HG02973 (cell line): ENCODE results near the gene TFAP2D.

Experiments used
- ATAC-seq: cut with Tn5 transposase; IDR thresholded peaks from one replicate; pipeline ENCODE4 v1.9.1; 2021; ENCODE audit warnings: moderate library complexity; ENCODE audit not compliant: unreplicated experiment

Gene TFAP2D

DNA sequence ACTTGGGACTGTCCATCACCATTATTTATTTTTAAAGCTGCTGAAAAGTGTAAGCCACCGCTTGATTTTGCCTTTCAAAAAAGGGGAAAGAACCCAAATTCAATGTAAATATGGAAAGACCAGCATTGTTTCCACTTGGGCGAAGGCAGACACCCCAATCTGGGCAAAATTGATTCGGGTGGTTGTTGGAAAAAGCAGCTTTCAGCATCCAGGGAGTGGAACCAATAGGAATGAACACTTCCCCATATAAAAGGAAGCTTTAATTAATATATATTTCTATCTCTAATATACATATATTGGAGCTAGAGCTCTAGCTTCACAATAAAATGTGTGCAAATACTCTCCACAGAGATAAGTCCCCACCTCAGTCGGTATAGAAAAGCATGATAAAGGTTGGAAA, at the start of gene TFAP2D:
Gene TFAP2D, plus strand, starts transcription at position 301 of the 400 bp plus-strand sequence. CDS start 530 bp downstream, outside the sequence.
- no peak for ATAC-seq

- ATAC-seq, result no peak
Measured at GRCh38 chr6:50663806-50664205, 49.5 kb upstream of the TFAP2D start.

GRCh38 chr6:50666089-50666488, 47.2 kb upstream of the TFAP2D start:
- ATAC-seq, result no peak

- peak; percentile 61 for ATAC-seq
Measured at GRCh38 chr6:50681213-50681824, 32.0 kb upstream of the TFAP2D start.

- no peak for ATAC-seq
Measured at GRCh38 chr6:50689210-50689609, 24.1 kb upstream of the TFAP2D start.

GRCh38 chr6:50691814-50692495, 21.4 kb upstream of the TFAP2D start:
- no peak for ATAC-seq

DNA sequence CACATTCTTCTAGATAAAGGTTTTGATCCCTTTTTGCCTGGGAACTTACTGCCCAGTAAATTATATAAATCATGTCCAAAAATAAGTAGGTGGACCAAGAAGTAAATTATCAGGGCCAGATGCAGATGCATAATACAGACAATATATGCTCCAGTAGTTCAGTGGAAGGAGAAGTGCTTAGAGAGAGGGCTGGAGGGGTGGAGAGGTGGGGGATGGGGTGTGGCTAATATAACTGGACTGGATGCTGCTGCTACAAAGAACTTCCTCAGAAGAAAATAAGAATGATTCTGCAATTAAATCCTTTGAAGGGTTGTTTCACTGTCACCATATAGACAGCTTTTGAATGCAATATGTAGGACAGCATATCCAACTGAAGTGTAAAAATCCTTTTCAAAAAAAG, 14.8 kb upstream of the TFAP2D start:
- no peak for ATAC-seq

DNA sequence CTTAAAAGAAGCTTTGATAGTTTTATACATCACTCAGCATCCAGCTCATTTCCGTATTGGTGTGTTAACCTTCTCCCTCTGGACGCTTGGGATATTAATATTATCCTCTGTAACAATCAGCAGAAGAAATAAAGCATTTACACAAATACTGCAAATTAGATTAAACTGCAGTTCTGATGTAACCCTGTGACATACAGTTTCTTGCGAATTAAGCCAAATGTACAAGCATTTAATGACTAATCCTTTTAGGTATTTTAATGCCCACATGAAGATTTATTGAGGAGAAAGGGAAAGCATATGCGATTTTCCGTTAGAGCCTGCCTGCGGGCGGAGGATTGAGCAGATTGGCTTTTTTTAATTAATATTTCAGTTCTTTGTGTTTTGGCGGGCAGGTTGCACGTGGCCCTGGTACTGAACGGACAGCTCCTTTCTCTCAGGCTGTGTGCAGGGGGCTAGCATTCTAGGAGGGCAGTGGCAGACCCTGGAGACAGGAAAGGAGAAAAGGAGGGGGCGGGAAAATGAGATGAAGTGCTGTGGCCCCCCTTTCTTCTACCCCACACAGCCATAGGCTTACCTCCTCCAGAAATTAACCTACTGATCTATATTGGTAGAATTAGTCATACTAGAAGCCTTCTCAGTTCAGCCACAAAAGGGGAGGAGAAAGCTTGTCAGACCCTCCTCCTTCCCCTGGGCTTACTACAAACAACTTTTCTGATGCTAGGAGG, 14.1 kb upstream of the TFAP2D start:
- ATAC-seq, result no peak

- no peak for ATAC-seq
Measured at GRCh38 chr6:50706575-50706974, 6.8 kb upstream of the TFAP2D start.

- ATAC-seq, result no peak
Measured at GRCh38 chr6:50707191-50707590, 6.1 kb upstream of the TFAP2D start.

DNA sequence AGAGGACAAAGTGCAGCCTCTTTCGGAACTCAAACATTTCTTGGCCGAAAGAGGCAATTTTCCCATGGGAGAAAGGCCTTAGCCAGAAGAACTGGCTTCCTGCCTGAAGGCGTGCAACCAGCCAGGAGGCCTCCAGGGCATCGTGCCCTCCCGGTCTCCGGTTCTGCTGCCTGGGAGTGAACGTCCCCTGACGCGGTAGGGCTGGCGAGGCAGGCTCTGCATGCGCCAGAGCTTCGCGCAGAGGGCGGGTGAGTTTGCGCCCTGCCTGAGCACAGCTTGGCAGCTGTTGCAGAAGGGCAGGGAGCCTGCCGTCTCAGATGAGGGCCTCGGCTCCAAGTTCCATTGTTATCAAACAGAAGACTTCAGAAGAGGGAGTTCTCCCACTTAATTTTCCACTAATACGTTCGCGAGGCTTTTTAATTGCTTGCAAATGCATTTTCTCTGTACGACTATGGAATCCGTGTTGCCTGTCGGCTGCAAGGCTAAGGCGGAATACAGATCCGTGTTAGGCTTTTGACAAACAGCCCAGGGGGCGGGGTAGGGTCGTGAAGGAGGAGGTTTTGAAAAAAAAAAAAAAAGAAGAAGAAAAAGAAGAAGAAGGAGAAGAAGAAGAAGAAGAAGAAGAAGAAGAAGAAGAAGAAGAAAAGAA, 5.5 kb upstream of the TFAP2D start:
- ATAC-seq, result no peak

DNA sequence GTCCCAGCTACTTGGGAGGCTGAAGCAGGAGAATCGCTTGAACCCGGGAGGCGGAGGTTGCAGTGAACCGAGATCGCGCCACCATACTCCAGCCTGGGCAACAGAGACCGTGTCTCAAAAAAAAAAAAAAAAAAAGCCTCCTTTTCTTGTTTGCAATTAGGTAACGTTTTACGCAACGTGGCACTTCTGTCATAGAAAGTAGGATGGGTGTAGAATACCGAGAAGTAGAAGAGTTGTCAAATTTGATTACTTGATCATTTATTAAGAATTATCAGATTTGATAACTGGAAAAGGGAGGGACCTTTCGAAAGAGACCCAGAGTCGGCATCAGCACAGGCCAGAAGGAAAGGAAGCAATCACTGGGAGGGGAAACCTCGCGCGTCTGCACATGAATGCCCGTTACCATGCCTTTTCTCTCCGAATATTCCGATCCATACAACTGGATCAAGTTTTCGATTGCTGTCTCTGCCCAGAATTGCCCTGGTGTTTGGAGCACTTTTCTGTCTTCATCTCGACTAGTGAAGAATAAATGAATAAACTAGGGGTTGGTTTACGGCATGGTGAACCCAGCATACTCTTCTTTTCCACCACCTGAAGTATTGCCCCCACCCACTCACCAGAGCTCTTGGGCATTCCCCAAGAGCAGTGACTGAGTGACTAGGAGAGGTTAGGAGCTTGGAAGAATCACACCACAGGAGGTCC, 4.5 kb upstream of the TFAP2D start:
- ATAC-seq, result no peak

DNA sequence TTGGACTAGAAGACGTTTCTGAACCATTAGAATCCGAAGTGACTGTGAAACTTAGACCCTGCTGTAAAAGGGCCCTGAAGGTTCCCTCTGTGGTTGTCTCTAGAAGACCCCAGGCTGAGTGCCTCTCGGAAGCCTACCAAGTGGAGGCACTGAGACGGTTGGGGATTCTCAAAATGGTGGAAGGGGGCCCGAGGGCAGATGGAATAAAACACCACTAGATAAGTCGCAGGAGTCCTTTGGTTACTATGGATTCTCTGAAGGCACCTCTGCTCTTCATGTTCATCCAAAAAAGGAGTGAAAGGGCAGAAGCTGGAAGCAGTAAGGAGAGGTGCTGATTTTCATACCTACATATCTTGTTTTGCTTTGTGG, 4.0 kb upstream of the TFAP2D start:
- no peak for ATAC-seq

DNA sequence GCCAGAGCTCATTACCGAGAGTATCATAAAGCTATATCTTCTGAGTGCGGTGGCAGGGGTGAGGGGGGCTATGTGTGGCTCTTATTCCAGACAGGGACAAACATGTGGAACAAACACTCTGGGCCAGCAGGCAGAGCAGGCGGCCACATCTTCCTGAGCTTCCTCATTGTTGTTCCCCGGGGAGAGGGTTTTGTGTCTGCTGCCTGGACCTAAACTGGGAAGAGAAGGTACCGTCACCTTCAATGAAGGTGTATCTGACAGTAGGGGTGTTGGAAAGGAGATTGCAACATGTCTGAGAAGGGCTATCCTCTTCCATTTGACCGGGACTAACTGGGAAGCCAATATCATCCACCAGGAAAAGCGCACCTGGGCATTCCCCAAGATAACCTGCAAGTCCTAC, 1.6 kb upstream of the TFAP2D start:
- no peak for ATAC-seq

DNA sequence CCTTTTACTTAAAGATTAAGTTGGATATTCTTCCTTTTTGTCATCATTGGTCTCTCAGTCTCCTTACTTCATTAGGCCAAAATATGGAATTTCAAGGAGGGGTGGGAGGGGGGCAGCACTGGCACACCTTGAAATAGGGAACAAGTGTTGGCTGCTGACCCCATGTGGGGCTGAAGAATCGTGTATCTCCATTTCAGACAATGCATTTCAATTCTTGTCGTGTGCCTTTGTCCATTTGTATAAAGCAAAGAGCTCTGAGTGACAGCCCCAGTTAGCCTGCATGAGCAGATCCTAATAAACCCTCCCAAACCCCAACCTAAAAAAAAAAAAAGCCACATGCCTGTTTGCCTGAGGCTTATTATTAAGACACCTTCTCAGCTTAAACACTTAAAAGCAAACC, 1.0 kb upstream of the TFAP2D start:
- ATAC-seq, result no peak

GRCh38 chr6:50713977-50714486, 706 bp downstream of the TFAP2D start:
- no peak for ATAC-seq

- no peak for ATAC-seq
Measured at GRCh38 chr6:50714487-50715379, 1.4 kb downstream of the TFAP2D start.

DNA sequence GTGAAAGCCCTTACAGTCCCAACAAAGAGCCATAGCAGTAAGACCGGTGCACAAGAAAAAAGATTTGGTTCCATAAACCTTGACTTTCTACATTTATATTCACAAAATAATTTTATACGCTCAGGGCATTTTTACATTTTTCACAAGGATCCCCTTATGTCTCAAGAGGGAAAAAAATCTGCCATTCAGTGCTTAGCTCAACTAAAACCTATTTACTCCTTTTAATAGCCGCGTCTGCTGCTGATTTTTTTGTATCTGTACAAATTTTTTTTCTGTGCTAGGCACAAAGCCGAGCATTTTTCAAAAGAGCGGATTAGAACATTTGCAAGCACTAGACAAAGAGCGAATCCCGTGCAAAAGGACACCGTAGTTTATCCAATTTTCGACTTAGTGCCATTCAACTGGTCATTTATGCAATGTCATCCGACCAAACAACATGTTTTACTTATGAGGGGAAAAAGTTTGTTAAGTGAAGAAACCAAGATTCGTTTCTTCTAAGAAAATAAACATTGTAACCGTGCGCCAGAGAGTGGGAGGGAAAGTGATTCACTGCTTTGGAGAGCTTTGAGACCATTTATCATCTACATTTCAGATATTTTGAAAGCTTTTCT, 3.7 kb downstream of the TFAP2D start:
- ATAC-seq, result no peak

DNA sequence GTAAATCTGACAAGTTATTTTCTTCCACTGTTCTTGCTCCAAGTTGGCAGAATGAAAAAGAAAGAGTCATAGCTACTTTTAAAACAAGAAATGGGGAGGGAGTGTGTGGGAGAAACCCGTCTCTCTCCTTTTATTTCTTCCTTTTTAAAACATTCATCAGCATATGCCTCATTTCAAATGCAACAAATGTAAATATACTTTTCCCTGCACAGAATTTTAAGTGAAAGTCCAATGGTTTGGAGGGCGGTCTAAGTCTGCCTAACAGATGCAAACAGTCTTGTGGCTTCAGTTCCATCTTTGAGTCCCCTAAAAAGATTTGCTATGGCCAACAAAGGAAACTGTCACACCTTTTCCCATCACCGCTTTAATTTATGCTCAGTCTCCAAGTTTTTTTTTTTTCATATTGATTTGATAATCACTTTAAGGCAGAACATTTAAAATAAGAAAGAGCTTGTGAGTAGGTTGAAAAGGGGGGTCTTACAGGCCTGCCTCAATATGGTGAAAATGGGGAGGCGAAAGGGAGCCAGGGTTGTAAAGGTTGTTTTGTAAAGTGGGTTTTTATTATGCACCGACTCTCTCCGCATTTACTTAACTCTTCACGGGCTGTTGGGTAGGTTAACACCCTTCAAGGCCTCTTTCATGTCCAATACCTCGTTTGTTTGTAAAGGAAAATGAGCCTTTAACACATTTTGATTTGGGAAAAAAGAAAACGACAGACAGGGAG, 4.6 kb downstream of the TFAP2D start:
- no peak for ATAC-seq
